GM18505 (cell line): ENCODE measurements around the gene SMPDL3A.
A peak's percentile ranks its signal among the peaks of the same experiment; 100 is the strongest.

ENCODE experiments used
- ATAC-seq: cut with Tn5 transposase; IDR thresholded peaks from one replicate; pipeline ENCODE4 v1.9.1; 2021; ENCODE audit not compliant: unreplicated experiment
- POLR2A ChIP-seq: IDR thresholded peaks from 4 replicates; pipeline ENCODE4 v1.6.1; 2011; ENCODE audit warnings: borderline replicate concordance; ENCODE audit not compliant: insufficient read depth, insufficient read length; ENCODE audit errors: extremely low read depth

The SMPDL3A gene

DNA sequence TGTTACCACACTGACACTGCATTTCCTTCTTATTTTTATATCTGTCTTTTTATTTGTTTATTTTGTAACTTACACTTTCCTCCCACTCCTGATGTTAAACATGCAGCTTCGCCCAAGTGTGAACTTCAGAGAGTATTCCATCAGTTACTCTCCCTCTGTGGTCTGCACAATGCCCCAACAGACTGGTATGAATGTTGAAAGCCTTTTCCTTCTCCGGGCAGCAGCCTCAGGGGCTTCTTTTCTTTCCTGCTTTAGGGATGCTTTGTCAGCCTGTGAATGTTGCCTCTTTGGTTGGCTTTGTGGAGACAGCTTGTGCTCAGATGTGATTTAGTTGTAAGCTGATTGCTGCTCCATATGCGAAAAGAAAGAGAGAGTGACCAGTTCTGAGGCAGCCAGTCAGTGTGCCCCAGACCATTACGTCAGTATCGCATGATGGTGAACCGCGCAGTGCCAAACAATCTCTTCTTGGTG, 44.0 kb downstream of the SMPDL3A start:
- no peak for ATAC-seq
- TF ChIP-seq POLR2A, result no peak

DNA sequence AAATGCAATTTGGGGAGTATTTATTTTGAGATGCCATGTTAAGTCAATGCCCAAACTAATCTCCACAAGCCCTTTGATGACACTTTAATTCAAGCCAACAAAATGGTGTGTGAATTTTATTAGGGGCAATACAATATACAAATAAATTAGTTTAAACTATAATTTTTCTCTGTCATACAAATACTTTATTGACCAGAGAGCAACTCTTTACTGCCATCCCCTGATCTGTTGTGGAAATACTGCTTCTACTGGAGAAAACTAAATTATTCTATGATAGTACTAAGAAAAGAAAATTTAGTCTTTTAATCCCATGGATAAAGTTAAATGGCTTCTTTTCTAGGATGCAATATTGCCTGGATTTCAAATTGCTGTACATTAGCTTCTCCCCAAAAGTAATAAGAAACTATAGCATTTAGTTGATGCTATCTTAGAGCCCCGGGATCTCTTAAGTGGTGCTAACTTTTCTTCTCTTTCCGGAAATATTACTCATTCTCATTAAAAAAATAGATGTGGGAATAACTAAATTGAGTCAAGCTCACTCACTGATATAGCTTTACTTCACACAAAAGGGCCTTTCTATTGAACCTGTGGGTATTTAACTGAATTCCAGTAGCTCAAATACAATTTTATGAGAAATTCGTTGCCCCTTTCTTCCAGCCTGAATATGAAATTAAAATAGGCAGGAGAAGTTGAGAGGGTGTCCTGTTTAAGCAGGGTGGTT, 49.2 kb downstream of the SMPDL3A start:
- TF ChIP-seq POLR2A, result no peak
- no peak for ATAC-seq

DNA sequence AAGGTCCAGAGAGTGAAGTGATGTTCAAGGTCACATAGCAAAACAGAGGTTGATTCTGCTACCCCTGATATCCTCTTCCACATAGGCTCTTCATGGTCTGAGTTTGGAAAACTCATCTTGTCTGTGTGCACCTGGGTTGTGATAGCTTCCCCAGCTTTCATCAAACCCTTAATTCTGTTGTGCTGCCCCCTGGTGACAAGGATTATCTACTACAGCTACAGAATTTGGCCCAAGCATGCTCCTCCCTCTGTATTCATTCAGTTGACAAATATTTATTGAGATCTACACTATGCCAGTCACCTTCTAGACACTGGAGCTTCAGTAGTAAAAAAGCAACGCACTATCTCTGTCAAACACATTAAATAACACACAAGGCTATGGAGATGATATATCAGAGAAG, 50.4 kb downstream of the SMPDL3A start:
- TF ChIP-seq POLR2A, result no peak

DNA sequence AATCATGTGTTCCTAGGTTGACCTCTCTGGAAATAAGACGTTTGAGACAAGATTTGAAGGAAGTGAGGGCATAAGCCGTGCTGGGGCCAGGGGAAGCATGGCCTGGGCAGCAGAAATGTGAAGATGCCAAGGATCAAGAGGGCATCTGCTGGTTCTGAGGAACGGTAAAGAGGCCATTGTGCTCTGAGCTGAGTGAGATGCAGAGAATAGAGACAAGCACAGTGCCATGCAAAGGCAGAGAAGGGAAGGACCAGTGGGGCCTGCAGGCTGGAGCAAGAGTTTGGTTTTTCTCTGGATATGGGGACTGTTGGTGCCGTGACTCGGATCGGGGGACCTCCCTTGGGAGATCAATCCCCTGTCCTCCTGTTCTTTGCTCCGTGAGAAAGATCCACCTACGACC, 50.8 kb downstream of the SMPDL3A start:
- no peak for TF ChIP-seq POLR2A
- ATAC-seq, result peak; percentile 24

More for the DNA sequence above, 50.4 kb downstream of the SMPDL3A start:
- peak; percentile 94 for ATAC-seq

DNA sequence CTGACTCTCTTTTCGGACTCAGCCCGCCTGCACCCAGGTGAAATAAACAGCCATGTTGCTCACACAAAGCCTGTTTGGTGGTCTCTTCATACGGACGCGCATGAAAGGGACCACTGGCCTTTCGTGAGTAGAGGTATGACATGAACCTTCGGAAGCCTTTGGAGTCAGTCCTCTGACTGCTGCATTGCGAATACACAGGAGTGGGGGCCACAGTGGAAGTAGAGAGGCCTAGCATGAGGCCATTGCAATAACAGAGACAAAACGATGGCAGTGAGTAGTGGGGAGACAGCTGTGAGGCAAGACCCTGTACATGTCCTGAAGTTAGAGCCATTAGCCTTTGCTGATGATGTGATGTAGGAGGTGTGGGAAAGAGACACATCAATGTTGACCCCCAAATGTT, 56.4 kb downstream of the SMPDL3A start:
- TF ChIP-seq POLR2A, result no peak
- no peak for ATAC-seq

DNA sequence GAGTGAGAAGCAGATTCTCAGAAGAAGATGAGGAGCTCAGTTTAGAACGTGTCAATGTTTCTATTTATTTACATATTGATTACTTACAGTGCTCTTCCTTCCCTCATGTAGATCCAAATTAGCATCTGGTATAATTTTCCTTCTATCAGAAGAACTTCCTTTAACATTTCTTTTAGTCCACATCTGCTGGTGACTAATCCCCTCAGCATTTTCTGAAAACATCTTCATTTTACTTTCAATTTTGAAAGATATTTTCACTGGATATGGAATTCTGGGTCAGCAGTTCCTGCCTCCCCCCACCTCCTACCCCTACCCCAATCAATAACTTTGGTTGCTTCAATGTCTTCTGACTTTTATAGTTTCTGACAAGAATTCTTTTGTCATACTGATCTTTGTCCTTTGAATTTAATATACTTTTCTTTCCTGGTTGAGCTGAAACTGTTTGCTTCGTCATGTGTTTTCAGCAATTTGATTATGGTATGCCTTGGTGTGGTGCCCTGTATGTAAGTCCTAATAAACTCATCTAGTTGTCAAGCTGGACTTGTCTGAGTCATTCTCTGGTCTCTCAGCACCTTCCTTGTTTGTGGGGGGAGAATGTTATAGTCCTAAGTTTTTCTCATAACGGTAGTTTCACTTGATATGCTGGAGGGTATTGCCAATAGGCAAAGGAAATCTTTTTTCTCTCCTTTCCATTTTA, 57.0 kb downstream of the SMPDL3A start:
- TF ChIP-seq POLR2A, result no peak
- ATAC-seq, result no peak

DNA sequence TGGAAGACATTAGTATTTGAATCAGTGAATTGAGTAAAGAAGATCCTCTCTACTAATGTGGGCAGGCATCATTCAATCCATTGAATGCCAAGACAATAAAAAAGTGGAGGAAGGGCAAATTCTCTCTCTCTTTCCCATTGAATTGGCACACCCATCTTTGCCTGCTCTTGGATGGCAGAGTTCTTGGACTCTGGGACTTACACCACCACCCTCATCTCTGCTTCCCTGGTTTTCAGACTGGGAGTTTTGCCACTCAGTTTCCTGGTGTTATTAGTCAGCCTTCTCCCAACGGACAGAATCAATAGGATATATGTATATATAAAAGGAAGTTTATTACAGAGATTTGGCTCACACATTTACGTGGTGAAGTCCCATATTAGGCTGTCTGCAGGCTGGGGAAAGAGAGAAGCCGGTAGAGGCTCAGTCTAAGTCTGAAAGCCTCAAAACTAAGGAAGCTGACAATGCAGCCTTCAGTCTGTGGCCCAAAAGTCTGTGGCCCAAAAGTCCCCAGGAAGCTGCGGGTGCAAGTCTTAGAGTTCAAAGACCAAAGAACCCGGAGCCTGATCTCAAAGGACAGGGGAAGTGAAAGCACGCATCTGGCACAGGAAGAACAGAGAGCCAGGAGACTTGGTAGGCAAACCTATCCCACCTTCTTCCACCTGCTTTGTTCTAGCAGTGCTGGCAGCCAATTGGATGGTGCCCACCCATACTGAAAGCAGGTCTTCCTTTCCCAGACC, 64.4 kb downstream of the SMPDL3A start:
- TF ChIP-seq POLR2A, result no peak
- peak; percentile 91 for ATAC-seq
